Measurements from ENCODE around the gene SH2D1B.

GRCh38 chr1:162351246-162351842, 60.6 kb downstream of the SH2D1B start:
- TF ChIP-seq EP300 (IDR thresholded peaks at IDR 0.05) (no peak), CTCF (IDR thresholded peaks at IDR 0.05) (no peak), POLR2A (IDR thresholded peaks at IDR 0.05) (no peak), POLR2AphosphoS5 (IDR thresholded peaks at IDR 0.05) (no peak)
